Measurements from ENCODE around the gene C1QL1.

C1QL1 gene

DNA sequence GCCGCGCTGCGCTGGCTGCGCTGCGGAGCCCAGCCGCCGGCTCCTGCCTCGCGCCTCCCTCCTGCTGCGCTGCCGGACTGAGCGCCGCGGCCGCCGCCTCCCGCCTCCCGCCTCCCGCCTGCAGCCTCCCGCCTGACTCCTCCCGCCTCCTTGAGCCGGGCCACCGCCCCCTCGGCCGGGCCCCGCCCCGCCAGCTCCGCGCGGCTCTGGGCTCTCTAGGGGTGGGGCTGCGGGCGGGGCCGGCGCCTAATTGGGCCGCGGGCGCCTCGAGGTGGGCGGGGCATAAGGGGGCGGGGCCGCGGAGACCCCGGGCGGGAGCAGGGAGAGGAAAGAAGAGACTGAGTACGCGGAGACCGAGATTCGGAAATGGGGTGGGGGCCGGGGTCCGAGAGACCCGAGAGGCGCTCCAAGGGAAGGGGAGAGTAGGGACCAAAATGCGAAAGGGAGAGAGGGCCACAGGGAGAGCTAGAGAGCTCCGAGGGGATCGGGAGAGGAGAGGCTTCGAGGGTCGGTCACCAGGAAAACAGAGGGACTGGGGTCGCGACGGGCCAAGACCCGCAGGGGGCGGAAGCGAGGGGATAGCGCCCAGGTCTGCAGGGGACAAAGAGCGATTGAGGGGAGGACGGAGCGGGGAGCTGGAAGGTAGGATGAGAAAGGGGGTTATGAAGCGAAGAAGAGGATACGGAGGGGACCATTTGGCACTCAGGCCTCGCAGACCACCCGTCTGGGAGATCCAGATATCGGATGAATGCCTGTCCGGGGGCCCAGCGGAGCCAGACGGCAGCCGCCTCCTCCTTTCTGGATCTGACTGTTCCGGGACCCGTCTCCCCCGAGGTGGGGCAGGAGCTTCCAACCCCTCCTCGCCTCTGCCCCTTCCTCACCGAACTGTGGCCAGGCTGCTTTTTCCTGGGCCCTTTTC, at the start of gene C1QL1:
C1QL1 (minus strand) TSS at position 79 of the 919 bp plus-strand sequence. CDS start 255 bp downstream, outside the sequence.
- intact Hi-C loops (cut with DNase I) = no loop called here
- DNase-seq = peak; percentile 62 to 93 (median 85)

DNA sequence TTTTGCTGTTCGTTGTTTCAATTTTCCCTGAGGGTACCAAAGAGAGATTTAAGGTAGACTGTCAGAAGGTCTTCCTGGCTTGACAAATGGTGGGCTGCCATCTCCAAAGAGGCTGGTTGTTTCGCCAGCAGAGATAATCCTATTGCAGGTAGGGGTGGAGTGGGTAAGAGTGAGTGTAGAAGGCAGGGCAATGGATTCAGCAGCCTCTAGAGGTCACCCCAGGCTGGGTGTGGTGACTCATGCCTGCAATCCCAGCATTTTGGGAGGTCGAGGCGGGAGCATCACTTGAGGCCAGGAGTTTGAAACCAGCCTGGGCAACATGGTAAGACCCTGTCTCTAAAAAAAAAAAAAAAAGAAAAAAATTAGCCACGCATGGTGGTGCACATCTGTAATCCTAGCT, 48.7 kb upstream of the C1QL1 start:
- intact Hi-C loops (cut with DNase I) = loop anchor here (5.0 kb wide), 1 partner anchor 100 kb away; the partner anchor contains the start of gene GFAP
- peak in 2 of 42 donors; percentile 4 to 17 for DNase-seq

- intact Hi-C loops (cut with DNase I) = loop anchor here (5.0 kb wide), 1 partner anchor 99 kb away; the partner anchor contains the start of gene GFAP
- DNase-seq = no peak
Measured at GRCh38 chr17:45016237-45016636, 48.1 kb upstream of the C1QL1 start.

GRCh38 chr17:45013021-45013997, 45.2 kb upstream of the C1QL1 start:
- peak in 1 of 42 donors; percentile 24 for DNase-seq
- intact Hi-C loops (cut with DNase I) = no loop called here

DNA sequence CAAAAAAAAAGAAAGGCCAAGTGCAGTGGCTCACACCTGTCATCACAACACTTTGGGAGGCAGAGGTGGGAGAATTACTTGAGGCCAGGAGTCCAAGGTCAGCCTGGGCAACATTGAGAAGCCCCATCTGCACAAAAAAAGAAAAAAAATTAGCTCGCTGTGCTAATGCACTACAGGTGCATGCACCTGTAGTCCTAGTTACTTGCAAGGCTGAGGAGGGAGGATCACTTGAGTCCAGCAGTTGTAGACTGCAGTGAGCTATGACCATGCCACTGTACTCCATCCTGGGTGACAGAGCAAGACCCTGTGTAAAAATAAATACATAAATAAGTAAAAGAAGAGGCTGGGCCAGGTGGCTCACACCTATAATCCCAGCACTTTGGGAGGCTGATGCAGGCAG, 43.7 kb upstream of the C1QL1 start:
- intact Hi-C loops (cut with DNase I) = no loop called here
- no peak for DNase-seq

GRCh38 chr17:45009676-45010467, 41.8 kb upstream of the C1QL1 start:
- DNase-seq = no peak
- intact Hi-C loops (cut with DNase I) = no loop called here

DNA sequence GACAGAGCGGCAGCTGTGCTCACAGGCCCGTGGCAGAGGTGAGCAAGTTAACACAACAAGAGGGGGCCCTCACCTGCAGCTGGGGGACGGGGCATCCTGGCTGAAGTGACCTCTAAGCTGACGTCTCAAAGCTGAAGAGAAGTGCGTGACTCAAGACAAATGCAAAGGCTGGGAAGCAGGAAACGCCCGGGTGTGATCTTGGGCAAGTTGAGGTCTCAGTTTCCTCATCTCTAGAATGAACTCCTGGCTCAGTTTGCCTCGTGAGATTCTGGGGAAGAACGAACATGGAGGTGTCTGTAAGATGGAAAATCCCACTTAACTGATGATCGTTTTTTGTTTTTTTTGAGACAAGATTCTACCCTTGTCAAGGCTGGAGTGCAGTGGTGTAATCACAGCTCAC, 40.1 kb upstream of the C1QL1 start:
- intact Hi-C loops (cut with DNase I) = no loop called here

GRCh38 chr17:45006927-45007461, 38.9 kb upstream of the C1QL1 start:
- intact Hi-C loops (cut with DNase I) = no loop called here
- no peak for DNase-seq

More for the DNA sequence above, 40.1 kb upstream of the C1QL1 start:
- no peak for DNase-seq

GRCh38 chr17:45005700-45006099, 37.6 kb upstream of the C1QL1 start:
- DNase-seq = no peak
- intact Hi-C loops (cut with DNase I) = no loop called here

GRCh38 chr17:45004388-45004787, 36.3 kb upstream of the C1QL1 start:
- intact Hi-C loops (cut with DNase I) = no loop called here
- DNase-seq = no peak

DNA sequence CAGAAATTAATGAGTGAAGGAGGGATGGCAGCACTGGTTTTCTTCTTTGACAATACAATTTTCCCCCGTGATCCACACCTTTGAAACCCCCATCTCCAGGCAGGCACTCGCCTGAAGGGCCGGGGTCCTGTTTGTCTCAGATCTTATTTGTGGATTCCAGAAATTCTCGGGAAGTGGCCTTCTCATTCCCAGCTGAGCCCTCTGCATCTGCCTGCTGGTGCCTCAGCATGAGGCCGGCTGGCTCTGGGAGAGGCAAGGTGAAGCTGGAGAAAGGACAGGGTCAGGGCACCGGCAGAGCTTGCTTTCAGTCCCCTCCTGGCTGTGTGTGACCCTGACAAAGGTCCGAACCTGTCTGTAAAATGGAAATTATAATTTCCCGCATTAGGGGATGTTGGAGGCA, 35.8 kb upstream of the C1QL1 start:
- DNase-seq = no peak
- intact Hi-C loops (cut with DNase I) = no loop called here

GRCh38 chr17:45001310-45001709, 33.2 kb upstream of the C1QL1 start:
- intact Hi-C loops (cut with DNase I) = no loop called here
- no peak for DNase-seq

GRCh38 chr17:44999433-44999832, 31.3 kb upstream of the C1QL1 start:
- intact Hi-C loops (cut with DNase I) = no loop called here
- no peak for DNase-seq

- no peak for DNase-seq
- intact Hi-C loops (cut with DNase I) = no loop called here
Measured at GRCh38 chr17:44998646-44999045, 30.5 kb upstream of the C1QL1 start.

- DNase-seq = no peak
- intact Hi-C loops (cut with DNase I) = no loop called here
Measured at GRCh38 chr17:44997733-44998520, 29.8 kb upstream of the C1QL1 start.

DNA sequence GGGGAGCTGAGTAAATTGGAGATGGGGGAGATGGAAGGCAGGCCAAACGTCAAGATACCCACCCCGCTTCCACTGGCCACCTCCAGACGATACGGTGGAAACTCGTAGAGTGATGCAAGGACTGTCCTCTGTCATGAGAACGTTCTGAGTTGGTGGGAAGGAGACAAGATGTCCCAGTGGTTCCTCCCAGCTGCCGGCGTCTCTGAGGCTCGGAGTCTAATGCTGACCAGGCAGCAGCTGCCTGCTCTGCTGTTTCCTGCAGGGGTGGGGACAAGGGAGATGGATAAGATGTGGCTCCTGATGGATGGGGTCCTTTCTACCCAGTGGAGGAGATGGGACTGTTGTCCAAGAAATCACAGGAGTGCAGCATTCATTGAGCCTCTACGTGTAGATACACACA, 28.2 kb upstream of the C1QL1 start:
- no peak for DNase-seq
- intact Hi-C loops (cut with DNase I) = no loop called here

- intact Hi-C loops (cut with DNase I) = no loop called here
- no peak for DNase-seq
Measured at GRCh38 chr17:44995436-44996001, 27.4 kb upstream of the C1QL1 start.
